ENCODE results near the gene SCN3B.

SCN3B gene

GRCh38 chr11:123653827-123654565 is 428 bp downstream of the SCN3B start:
- peak in 1 of 2 donors; percentile 19 for DNase-seq (ENCODE audit: low read depth in 2 of 2)

- DNase-seq (ENCODE audit: low read depth in 2 of 2) = no peak
Observed at GRCh38 chr11:123653483-123653826, 969 bp downstream of the SCN3B start.

- DNase-seq (ENCODE audit: low read depth in 2 of 2) = no peak
Observed at GRCh38 chr11:123652599-123652998, 1.8 kb downstream of the SCN3B start.

- DNase-seq (ENCODE audit: low read depth in 2 of 2) = no peak
Observed at GRCh38 chr11:123650901-123651300, 3.5 kb downstream of the SCN3B start.

- no peak for DNase-seq (ENCODE audit: low read depth in 2 of 2)
Observed at GRCh38 chr11:123645286-123645975, 9.0 kb downstream of the SCN3B start.

- DNase-seq (ENCODE audit: low read depth in 2 of 2) = no peak
Observed at GRCh38 chr11:123642435-123642834, 12.0 kb downstream of the SCN3B start.

GRCh38 chr11:123641495-123641840 is 13.0 kb downstream of the SCN3B start:
- DNase-seq (ENCODE audit: low read depth in 2 of 2) = no peak

GRCh38 chr11:123640677-123641494 is 13.5 kb downstream of the SCN3B start:
- peak; percentile 32 to 34 for DNase-seq (ENCODE audit: low read depth in 2 of 2)

GRCh38 chr11:123640029-123640428 is 14.4 kb downstream of the SCN3B start:
- DNase-seq (ENCODE audit: low read depth in 2 of 2) = no peak

- no peak for DNase-seq (ENCODE audit: low read depth in 2 of 2)
Observed at GRCh38 chr11:123630126-123630608, 24.3 kb downstream of the SCN3B start.

GRCh38 chr11:123628936-123629683 is 25.3 kb downstream of the SCN3B start:
- DNase-seq (ENCODE audit: low read depth in 2 of 2) = no peak

GRCh38 chr11:123624974-123625373 is 29.4 kb downstream of the SCN3B start:
- DNase-seq (ENCODE audit: low read depth in 2 of 2) = no peak

GRCh38 chr11:123622576-123622975 is 31.8 kb downstream of the SCN3B start:
- DNase-seq (ENCODE audit: low read depth in 2 of 2) = no peak

- no peak for DNase-seq (ENCODE audit: low read depth in 2 of 2)
Observed at GRCh38 chr11:123616505-123617198, 37.8 kb downstream of the SCN3B start.

GRCh38 chr11:123611698-123612097 is 42.7 kb downstream of the SCN3B start:
- DNase-seq (ENCODE audit: low read depth in 2 of 2) = no peak

- no peak for DNase-seq (ENCODE audit: low read depth in 2 of 2)
Observed at GRCh38 chr11:123608945-123609344, 45.5 kb downstream of the SCN3B start.

GRCh38 chr11:123608371-123608770 is 46.1 kb downstream of the SCN3B start:
- DNase-seq (ENCODE audit: low read depth in 2 of 2) = no peak

GRCh38 chr11:123607781-123608180 is 46.6 kb downstream of the SCN3B start:
- no peak for DNase-seq (ENCODE audit: low read depth in 2 of 2)

- no peak for DNase-seq (ENCODE audit: low read depth in 2 of 2)
Observed at GRCh38 chr11:123603666-123604065, 50.8 kb downstream of the SCN3B start.

GRCh38 chr11:123601743-123602142 is 52.7 kb downstream of the SCN3B start:
- DNase-seq (ENCODE audit: low read depth in 2 of 2) = no peak

- no peak for DNase-seq (ENCODE audit: low read depth in 2 of 2)
Observed at GRCh38 chr11:123601136-123601535, 53.3 kb downstream of the SCN3B start.
